Measurements from ENCODE around the gene ACOX2. TPM values are rescaled to one million over a fixed set of nuclear protein-coding genes. Genes with fewer than 3 reads are reported as not detected.

Gene ACOX2
- total RNA-seq, 1 experiment from 2014 or later = 3.2 TPM

DNA sequence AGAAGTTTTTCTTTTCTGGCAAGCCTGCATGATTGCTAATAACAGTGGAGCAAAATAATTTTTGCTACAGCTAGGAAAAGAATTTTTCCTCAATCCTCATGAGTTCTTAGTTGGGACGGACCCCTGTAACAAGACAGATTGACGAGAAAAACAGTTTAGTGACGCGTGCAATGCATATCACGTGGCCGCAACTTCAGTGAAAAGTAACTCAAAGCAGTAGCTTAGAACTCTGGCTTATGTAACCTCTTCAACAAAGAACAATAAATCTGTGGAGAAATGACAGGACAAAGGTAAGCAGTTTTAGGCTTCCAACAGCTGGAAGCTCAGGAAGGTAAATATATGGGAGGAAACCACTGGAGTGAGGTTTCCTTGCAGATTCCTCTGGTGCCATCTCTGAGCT lies 20.5 kb upstream of the ACOX2 start:
- no peak overlapping the region for H3K4me3 ChIP-seq (ENCODE audit: low read depth in 2 of 2, low read length in 2 of 2)
- no peaks in the 10 kb centered on the region for H3K4me1 ChIP-seq (ENCODE audit: control insufficient read depth, insufficient read depth, low read length)
- no TSS peak for BruUV-seq (replicated peaks)
- ChIA-PET CTCF (interaction anchor here (0.5 kb wide), 1 partner anchor 495 kb away, joined by 3 read pairs; no protein-coding TSS in a partner anchor), POLR2A (no interaction called here)
- intact Hi-C loops (cut with micrococcal nuclease; ENCODE audit: unreplicated experiment) (no loop called here), in situ Hi-C loops (cut with HindIII; ENCODE audit: low pct_unique_long_range_greater_than_20kb, low sequenced_read_pairs) (no loop called here)
- TF ChIP-seq, protein P1, sequence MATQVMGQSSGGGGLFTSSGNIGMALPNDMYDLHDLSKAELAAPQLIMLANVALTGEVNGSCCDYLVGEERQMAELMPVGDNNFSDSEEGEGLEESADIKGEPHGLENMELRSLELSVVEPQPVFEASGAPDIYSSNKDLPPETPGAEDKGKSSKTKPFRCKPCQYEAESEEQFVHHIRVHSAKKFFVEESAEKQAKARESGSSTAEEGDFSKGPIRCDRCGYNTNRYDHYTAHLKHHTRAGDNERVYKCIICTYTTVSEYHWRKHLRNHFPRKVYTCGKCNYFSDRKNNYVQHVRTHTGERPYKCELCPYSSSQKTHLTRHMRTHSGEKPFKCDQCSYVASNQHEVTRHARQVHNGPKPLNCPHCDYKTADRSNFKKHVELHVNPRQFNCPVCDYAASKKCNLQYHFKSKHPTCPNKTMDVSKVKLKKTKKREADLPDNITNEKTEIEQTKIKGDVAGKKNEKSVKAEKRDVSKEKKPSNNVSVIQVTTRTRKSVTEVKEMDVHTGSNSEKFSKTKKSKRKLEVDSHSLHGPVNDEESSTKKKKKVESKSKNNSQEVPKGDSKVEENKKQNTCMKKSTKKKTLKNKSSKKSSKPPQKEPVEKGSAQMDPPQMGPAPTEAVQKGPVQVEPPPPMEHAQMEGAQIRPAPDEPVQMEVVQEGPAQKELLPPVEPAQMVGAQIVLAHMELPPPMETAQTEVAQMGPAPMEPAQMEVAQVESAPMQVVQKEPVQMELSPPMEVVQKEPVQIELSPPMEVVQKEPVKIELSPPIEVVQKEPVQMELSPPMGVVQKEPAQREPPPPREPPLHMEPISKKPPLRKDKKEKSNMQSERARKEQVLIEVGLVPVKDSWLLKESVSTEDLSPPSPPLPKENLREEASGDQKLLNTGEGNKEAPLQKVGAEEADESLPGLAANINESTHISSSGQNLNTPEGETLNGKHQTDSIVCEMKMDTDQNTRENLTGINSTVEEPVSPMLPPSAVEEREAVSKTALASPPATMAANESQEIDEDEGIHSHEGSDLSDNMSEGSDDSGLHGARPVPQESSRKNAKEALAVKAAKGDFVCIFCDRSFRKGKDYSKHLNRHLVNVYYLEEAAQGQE (IDR thresholded peaks at IDR 0.05; ENCODE audit: insufficient read depth in 1 of 2, low read depth in 2 of 2, low read length in 1 of 2) = no peak
- TF ChIP-seq POLR2AphosphoS5 (IDR thresholded peaks at IDR 0.05; ENCODE audit: low read depth, low read length) (no peak), SIN3A (IDR thresholded peaks at IDR 0.05; ENCODE audit: borderline replicate concordance, insufficient read depth, low read depth, low read length) (no peak), CTCF (IDR thresholded peaks at IDR 0.05) (no peak), TCF7L2 (IDR thresholded peaks at IDR 0.05; ENCODE audit: low read depth, low read length) (no peak)
- no peaks in the 10 kb centered on the region for H3K9me3 ChIP-seq (ENCODE audit: control insufficient read depth, insufficient read depth, low read depth, low read length)
- no peak for DNase-seq (ENCODE audit: low read depth, low spot score)
- H3K27ac ChIP-seq (ENCODE audit: low read length) = no peak overlapping the region
- H3K36me3 ChIP-seq (ENCODE audit: control insufficient read depth, insufficient read depth, low read length) = no peaks in the 10 kb centered on the region
- ATAC-seq = no peak
- H3K27me3 ChIP-seq (ENCODE audit: control insufficient read depth, insufficient read depth, low read length) = no peaks in the 10 kb centered on the region

GRCh38 chr3:58556761-58557221 lies 19.8 kb upstream of the ACOX2 start:
- in situ Hi-C loops (cut with HindIII; ENCODE audit: low pct_unique_long_range_greater_than_20kb, low sequenced_read_pairs) (no loop called here), intact Hi-C loops (cut with micrococcal nuclease; ENCODE audit: unreplicated experiment) (no loop called here)
- H3K27me3 ChIP-seq (ENCODE audit: control insufficient read depth, insufficient read depth, low read length) = no peaks in the 10 kb centered on the region
- no peak overlapping the region for H3K27ac ChIP-seq (ENCODE audit: low read length)
- no peak for DNase-seq (ENCODE audit: low read depth, low spot score)
- TF ChIP-seq POLR2AphosphoS5 (IDR thresholded peaks at IDR 0.05; ENCODE audit: low read depth, low read length) (no peak), SIN3A (IDR thresholded peaks at IDR 0.05; ENCODE audit: borderline replicate concordance, insufficient read depth, low read depth, low read length) (no peak), TCF7L2 (IDR thresholded peaks at IDR 0.05; ENCODE audit: low read depth, low read length) (no peak), CTCF (IDR thresholded peaks at IDR 0.05) (no peak)
- TF ChIP-seq, protein P1 (IDR thresholded peaks at IDR 0.05; ENCODE audit: insufficient read depth in 1 of 2, low read depth in 2 of 2, low read length in 1 of 2) = no peak
- CTCF ChIA-PET = no interaction called here
- no peaks in the 10 kb centered on the region for H3K9me3 ChIP-seq (ENCODE audit: control insufficient read depth, insufficient read depth, low read depth, low read length)
- H3K4me1 ChIP-seq (ENCODE audit: control insufficient read depth, insufficient read depth, low read length) = no peaks in the 10 kb centered on the region
- no peaks in the 10 kb centered on the region for H3K36me3 ChIP-seq (ENCODE audit: control insufficient read depth, insufficient read depth, low read length)
- POLR2A ChIA-PET = no interaction called here
- no TSS peak for BruUV-seq (replicated peaks)
- no peak for ATAC-seq
- no peak overlapping the region for H3K4me3 ChIP-seq (ENCODE audit: low read depth in 2 of 2, low read length in 2 of 2)
